Left renal pelvis (tissue), 4 donors: Measurements from ENCODE around the gene SEZ6L. TPM values are rescaled to one million over a fixed set of nuclear protein-coding genes. Genes with fewer than 3 reads are reported as not detected.
"Not testable (repeated sequence)": the region's sequence is repeated elsewhere in the genome, so short reads cannot be mapped to it uniquely, and the experiment has no call there.

Source experiments
- DNase-seq, 4 donors: peaks; one replicate each; pipeline ENCODE4 v3.0.0-alpha.2; 2013; ENCODE audit warnings: low read depth in 4 of 4, low spot score in 3 of 4
- polyA plus RNA-seq, 4 donors: library from polyadenylated mRNA; unstranded; fragments of 120-200 nt; gene quantifications; one replicate each; pipeline ENCODE4 v1.2.1, GENCODE V29; 2013; ENCODE audit not compliant: insufficient read length in 4 of 4

Gene SEZ6L
- polyA plus RNA-seq, 4 donors: 0.13 to 1.3 (median 0.38) TPM

DNA sequence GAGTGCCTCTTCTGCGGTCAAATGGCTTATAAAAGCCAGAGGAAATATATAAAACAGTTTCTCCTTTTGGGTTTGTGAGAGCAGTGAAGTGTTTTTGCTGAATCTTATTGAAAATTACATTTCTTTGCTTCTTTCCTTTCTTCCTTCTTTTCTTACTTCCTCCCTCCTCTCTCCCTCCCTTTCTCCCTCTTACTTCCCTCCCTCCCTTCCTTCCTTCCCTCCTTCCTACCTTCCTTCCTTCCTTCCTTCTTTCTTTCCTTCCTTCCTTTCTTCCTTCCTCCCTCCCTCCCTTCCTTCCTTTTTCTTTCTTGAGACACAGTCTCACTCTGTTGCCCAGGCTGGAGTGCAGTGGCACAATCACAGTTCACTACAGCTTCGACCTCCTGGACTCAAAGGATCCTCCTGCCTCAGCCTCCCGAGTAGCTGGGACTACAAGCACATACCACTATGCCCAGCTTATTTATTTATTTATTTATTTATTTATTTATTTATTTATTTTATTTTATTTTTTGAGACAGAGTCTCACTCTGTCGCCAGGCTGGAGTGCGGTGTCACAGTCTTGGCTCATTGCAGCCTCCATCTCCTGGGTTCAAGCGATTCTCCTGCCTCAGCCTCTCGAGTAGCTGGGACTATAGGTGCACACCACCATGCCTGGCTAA, 239.4 kb downstream of the SEZ6L start:
- DNase-seq: not testable (repeated sequence)

DNA sequence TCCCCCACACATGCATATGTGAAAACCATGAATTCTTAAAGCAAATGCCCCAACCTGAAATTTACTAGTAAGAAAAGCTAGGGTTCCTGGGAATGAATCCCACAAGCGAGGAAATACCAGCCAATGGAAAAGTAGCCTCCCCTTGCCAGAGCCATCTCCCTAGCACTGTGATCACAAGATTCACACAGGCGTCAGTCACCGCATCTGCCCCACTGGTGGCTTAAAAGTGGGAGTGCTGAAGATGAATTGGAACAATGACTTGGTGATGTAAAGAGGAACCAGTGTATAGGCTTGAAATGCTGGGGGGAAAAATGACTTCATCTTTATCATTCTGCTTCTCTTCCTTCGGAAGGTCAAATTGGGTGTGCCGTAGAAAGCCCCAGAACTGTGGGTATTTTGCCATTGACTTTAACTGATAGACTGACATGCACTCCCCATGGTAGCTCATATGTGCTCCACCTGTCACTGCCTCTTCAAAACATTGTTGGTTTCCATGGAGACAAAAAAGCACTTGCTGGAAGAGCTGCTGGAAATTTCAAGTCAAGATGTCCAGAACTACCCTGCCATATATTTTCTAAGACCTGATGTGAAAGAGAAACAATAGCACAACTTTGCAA, 240.6 kb downstream of the SEZ6L start:
- no peak for DNase-seq

DNA sequence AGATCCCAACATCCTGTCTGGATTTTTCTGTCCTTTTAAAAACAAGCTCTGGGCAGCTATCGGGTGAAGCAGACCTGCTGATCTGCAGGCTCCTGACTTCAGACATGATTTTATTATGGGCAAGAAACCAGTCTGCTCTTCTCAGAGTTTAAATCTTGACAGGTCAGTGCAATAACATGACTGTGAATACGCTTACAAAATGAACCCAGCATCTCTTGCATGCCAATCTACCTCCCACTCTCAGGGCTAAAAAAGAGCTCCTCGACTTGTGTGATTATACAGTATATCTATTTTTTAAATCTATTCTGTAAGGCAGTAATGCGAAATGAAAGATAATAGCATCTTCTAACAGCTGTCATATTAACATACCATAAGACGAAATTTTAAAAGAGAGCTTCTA, 241.1 kb downstream of the SEZ6L start:
- no peak for DNase-seq

DNA sequence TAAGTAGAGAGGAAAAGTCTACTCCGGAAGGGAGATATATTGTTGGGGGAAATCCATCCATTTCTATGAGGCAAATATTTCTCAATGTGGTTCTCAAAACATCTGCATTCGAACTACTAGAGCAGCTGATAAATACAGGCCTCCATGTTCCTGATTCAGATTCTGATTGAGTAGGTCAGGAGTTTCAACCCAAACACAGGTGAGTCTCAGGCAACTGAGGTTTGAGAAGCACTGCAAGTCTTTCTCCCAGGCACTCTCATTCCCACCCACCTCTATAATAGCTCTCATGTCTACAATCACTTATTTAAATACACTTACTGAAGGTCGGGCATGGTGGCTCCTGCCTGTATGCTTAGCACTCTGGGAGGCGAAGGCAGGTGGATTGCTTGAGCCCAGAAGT, 245.1 kb downstream of the SEZ6L start:
- DNase-seq: no peak

DNA sequence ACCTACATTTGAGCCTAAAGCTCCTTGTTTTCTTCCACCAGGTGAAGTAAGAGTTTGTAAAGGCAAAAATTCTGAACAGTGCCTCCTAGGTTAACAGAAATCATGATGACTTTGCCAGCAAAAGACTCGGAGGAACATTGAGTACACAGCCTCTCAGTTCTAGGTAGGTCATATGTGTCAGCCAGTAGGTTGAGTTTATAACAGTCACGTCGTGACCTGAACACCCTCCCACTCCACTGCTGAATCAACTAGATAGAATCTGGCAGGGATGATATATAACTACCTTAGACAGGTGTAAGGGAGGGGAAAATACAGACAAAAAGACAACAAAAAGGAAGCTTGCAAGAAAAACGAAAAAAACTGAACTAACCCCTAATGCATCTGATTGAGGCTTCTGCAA, 247.0 kb downstream of the SEZ6L start:
- DNase-seq: no peak

DNA sequence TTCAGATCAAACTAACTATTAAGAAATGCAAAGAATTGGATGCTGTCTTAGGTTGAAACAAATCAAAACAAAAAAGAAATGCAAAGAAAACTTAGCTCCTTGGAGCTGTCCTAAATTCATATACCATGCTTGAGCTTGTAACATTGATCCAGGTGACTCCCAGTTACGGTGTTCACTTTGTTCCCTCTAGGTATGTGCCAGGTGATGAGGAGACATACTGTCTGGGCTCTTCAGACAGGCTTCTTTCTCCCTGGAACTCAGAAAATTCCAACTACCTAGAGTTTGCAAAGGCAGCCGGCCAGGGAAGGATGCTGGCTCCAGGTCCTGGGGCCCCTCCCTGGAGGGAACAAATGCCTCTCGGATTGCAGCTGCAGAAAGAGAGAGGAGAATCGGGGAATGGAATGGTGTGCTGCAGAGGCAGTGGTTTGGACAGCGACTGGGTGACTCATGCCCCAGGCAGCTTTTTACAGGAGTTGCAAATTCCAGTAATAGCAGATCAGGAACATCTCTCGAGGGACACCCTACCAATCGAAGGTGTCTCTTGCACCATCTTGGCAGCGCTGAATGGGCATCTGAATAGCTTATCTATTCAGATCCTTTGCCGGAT, 247.5 kb downstream of the SEZ6L start:
- no peak for DNase-seq

DNA sequence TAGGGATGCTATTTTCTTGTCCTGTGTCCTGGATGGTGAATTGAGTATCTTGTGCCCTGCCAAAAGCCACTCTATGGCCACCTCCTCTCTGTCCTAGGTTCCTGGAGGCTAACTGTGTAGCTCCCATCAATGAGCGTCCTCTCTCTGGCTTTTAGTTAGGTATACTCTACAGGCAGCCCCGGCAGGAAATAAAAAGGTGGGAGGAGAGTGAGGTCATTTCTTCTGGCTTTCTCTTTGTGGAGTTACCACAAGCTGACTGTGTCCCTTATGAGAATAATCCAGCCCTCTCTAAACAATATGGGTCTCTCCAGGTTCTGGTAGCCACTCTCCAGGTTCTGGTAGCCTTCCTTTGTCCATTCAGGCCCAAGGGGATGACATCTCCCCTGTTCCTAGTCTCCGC, 248.1 kb downstream of the SEZ6L start:
- DNase-seq: no peak

DNA sequence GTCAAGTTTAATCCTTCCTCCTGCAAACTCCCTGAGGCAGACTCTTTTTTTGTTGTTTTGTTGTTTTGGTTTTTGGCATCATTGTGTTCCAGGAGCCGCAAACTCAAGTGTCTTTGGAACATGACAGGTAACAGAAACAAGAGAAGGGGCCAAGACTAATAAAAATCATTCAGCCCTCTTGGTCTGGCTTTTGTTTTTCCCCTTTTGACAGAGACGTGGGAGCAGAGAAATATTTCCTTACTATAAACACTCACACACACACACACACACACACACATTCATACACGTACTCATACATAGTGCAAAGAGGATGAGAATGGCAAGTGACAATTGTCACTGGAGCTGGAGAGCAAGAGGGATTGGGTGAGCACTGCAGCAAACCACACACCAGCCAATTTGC, 249.4 kb downstream of the SEZ6L start:
- DNase-seq: no peak

DNA sequence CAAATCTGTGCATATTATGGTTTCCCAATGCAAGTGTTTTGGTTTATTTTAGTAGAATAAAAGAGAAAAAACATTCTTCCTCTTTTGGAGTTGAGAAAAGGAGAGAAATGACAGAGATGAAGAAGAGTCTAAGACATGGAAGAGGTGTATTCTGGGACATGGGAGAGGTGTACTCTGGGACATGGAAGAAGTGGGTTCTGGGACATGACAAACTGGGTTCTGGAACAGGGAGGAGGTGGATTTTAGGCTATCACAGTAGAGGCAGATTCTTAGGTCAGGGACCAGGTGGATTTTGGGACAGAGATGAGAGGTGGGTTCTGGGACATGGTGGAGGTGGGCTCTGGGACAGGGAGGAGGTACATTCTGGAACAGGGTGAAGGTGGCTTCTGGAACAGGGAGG, 257.7 kb downstream of the SEZ6L start:
- DNase-seq: no peak

DNA sequence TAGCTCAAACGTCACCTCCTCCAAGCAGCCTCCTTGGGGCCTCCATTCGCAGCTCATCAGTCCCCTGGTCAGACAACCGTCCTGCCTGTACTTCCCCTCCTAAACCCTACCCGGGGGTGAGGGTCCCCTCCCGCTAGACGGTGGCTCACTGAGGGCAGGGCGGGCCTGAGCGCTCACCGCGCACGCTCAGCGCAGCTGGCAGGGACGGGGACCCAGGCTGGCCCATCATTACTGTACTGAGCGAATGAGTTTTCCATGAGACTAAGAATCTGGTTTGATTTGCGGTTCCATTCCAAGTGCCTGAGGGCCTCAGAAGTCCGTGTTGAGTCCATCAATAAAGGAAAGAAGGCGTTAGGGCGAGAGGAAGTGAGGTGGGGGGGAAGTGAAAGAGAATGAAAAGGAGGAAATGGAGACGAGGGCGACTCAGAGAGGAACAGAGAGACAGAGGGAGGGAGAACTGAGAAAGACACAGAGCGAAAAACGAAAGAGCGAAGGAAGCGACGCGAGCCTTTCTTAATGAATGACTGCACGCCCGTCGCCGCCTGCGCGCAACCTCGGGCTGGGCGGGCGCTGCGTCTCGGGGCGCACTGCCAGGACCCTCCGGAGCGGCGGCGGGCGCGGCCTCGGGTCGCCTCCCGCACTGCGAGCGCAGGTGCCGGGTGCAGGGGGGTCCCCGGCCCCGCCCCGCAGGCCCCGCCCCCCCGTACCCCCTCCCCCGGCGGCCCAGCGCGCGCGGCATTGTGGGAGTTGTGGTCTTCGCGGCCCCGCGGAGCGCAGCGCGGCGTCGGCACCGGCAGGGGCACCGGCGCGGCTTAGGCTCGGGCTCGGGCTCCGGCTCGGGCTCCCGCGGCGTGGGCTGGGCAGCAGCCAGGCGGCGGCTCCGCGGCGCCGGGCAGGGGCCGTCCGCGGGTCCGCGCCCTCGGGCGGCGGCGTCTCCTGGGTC, 259.5 kb downstream of the SEZ6L start, which contains the start of gene ASPHD2:
Gene ASPHD2 (plus strand): TSS at position 746 of the 943 bp plus-strand sequence. CDS start 4,356 bp downstream, outside the sequence.
- DNase-seq: peak; percentile 18 to 36 (median 30)

DNA sequence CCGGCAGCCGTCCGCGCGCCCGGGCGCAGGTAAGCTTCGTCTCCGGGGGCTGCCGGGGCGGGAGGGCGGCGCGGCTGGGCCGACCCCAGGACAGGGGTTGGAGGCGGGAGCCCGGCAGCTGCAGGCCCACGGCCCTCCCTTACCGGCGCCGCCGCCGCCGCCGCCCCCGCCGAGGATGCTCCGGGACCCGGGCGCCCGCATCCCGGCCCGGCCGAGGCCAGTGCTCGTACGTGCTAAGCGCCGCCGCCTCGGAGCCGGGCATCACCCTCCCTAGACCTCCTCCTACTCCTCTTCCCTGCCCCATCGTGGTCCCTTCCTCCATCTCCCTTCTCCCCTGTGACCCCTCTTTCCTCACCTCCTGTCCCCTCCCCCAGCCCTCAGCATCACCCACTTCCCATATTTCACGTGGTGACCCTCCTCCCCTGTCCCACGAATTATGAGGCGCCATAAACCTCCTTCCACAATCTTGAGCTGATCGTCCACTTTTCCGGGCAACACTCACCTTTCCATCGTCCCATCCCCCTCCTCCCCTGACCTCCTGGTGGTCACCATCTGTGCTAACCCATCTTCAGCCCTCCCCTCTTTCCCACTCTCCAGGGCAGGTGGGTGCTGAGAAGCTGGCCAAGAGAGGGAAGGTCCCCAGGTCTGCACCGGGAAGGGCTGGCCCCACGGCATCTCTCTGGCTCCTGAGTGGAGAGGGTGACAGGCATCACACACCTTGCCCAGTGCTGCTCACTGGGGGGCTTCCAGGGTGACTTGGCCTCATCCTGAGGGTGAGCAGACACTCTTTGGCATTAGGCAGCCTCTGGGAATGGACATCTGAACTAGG, 260.4 kb downstream of the SEZ6L start:
- DNase-seq: no peak

DNA sequence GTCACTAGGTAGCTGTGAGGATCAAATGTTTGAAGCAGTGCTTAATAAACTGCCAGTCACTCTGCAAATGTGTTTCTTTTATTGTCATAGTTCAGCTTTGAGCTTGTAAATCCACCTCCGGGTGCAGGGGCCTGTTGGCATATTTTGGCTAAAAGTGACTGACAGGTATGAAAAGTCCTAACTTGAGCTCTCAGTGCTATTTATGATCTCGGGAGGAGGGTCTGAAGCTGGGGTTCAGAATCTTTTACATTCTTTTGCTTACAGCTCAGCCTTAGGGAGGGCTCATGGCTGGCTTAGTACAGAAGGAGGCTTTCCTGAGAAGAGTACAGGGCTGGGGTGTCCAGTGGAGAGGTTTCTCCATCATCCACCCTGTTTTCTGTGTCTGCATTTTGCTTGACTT, 261.3 kb downstream of the SEZ6L start:
- DNase-seq: no peak

DNA sequence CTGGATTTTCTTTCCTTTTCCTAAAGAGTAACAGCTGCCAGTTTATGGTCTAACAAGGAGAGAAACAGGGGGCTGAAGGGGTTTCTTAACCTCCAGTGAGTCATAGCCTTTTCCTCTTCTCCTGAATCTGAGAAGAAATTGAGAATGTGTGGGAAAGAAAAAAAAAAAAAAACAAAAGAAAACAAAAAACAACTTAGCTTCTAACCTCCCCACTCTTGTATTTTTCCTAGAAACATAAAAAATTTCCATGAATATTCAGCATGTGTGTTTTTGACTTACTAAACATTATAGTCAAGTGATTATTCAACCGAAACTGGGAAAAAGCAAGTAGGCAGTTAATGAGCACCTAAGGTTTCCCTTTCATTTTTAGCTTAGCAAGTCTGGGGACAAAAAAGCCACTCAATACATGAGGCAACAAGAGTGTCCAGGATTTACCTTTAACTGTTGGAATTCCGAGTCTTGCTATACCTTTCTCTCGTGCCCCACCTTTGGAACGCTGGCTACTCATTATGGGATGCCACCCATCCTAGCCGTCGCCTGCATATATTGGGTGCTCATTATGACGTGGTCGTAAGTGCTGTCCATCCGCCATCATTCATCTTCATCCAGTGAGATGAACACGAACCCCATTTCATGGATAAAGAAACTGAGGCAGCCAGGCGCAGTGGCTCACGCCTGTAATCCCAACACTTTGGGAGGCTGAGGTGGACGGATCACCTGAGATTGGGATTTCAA, 262.2 kb downstream of the SEZ6L start:
- no peak for DNase-seq

DNA sequence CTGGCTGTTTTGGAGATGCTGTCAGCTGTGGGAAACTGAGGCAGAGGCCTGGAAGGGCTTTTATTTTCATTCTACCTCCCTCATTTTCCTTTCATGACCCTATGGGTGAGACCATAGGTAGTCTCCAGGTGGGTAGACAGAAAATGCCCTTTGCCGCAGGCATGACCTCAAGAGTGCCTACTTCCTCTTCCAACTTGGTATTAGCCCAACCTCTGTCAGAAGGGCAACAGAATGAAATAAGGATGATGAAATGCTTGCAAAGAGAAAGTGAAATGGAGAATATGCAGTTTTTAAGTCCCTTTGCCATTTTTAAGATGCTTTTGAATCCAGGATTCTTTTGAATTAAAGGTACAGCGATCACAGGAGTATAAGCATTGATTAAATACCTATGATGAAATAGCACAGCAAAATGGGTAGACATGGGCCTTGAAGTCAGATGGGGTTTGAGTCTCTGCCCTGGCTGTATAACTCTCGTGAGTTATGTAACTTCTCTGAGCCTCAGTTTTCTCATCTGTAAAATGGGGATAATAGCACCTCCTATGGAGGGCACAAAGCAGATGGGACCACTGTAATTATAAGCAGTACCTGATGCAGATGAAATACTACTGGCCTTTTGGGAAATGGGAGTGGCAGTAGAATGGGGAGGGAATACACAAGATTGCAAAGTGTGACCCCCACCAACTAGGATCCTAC, 263.5 kb downstream of the SEZ6L start:
- DNase-seq: no peak
